VCaP (cell line): ENCODE measurements around the gene HSF2BP.

Experiments used
- H3K27ac ChIP-seq: fragments of 450-650 bp; 2 replicates; pipeline ENCODE4 v1.5.1; 2017
- TF ChIP-seq, protein P1 (sequence below): fragments of 450-650 bp; conservative IDR thresholded peaks from 2 replicates; pipeline ENCODE4 v1.5.1; 2017; ENCODE audit warnings: mild to moderate bottlenecking, moderate library complexity

HSF2BP gene

DNA sequence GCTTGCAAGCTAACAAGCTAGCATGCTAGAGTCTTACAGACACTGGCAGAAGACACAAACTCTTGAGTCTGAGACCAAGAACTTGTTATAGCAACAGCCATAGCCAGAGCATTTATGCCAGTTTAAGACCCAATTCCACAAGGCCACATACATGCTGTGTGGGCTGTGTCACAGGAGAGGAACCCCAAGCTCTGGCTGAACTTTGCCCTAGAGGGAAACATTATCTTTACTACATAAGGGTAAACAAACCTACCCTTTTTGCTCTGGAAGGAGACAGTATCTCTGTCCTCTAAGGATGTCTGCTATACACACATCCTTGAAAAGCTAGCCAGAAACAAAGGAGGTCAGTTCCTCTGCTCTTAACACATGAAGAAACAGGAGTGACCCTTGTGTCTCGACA lies 70.3 kb downstream of the HSF2BP start:
- TF ChIP-seq, protein P1, sequence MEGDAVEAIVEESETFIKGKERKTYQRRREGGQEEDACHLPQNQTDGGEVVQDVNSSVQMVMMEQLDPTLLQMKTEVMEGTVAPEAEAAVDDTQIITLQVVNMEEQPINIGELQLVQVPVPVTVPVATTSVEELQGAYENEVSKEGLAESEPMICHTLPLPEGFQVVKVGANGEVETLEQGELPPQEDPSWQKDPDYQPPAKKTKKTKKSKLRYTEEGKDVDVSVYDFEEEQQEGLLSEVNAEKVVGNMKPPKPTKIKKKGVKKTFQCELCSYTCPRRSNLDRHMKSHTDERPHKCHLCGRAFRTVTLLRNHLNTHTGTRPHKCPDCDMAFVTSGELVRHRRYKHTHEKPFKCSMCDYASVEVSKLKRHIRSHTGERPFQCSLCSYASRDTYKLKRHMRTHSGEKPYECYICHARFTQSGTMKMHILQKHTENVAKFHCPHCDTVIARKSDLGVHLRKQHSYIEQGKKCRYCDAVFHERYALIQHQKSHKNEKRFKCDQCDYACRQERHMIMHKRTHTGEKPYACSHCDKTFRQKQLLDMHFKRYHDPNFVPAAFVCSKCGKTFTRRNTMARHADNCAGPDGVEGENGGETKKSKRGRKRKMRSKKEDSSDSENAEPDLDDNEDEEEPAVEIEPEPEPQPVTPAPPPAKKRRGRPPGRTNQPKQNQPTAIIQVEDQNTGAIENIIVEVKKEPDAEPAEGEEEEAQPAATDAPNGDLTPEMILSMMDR = no peak
- no peak overlapping the region for H3K27ac ChIP-seq

DNA sequence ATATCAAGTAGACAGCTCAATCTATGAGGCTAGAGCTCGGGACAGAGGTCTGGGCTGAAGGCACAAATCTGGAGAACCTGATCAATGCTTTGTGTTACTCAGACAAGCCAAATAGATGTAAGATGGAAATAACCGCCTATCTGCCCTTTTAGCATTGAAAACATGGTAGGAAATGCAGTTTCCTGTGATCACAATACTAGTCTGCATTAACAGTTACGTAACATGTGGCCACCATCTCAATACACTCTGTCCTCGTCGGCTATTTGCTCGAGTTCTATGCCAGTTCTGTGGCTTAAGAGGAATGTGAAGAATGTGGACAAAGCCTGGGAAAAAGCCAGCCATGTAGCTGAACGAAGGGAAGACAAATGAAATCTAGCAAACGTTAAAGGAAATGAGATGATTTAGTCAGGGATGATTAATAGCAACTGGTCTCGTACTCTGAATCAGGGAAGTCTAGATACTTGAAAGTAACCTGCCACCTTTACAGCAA lies 73.3 kb downstream of the HSF2BP start:
- H3K27ac ChIP-seq = no peak overlapping the region
- TF ChIP-seq, protein P1 = no peak

DNA sequence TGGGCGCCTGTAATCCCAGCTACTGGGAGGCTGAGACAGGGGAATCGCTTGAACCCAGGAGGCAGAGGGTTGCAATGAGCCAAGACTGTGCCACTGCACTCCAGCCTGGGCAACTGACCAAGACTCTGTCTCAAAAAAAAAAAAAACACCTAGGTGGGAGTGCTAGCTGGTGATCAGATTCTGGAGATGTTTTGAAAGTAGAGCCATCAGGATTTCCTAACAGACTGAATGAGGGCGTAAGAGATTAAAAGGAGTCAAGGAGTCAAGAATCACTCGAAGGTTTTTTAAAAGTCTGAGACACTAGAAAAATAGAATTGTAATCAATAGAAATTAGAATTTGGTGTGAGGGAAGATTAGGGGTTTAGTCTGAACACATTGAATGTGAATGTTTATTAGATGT lies 73.8 kb downstream of the HSF2BP start:
- H3K27ac ChIP-seq = no peak overlapping the region

DNA sequence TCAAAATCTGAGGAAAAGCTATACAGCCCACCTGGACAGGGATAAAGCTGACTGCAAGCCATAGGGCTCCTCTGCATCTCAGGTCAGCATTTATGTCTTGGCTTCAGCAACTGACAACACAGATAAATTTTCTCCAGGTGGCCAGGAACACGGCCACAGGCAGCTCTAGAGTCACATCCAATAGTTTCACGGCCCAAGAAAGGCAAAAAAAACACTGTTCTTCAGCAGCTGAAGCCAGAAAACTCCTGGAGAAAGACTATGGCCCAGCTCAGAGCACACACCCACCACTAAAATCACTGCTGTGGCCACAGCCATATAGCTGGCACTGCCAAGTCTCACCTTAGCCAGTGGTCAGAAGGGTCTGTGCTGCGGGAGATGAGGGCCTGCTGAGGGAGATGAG lies 77.8 kb downstream of the HSF2BP start:
- TF ChIP-seq, protein P1 = no peak
- no peak overlapping the region for H3K27ac ChIP-seq

More for the DNA sequence above, 73.8 kb downstream of the HSF2BP start:
- TF ChIP-seq, protein P1 = no peak

DNA sequence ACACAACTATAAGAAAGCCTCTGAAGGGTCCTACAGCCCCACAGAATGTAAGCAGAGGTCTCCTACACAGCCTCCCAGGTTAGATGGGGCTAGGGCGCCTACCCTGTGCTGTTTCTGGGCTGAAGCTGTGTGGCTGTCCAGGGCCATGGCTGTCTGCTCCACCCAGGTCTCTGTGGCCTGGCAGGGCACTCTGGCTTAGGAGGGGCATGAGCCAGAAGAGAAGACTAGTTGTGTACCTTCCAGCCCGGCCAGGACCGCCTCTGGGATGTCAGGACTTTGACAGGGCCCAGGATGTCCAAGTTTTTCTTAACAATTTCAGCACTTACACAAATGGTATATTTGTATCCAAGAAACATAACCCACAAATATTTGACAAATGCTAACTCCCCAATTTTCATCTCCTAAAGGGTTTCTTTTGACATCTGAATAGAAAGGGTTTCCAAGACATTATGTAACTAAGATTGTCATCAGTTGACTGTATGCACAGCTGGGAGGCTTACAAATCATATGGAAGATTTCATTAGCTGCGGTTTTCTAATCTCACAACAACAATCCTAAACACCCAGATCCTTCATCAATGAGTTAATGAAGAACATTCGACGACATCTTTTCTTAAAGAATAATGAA lies 80.5 kb downstream of the HSF2BP start:
- TF ChIP-seq, protein P1 = no peak
- H3K27ac ChIP-seq = no peak overlapping the region

DNA sequence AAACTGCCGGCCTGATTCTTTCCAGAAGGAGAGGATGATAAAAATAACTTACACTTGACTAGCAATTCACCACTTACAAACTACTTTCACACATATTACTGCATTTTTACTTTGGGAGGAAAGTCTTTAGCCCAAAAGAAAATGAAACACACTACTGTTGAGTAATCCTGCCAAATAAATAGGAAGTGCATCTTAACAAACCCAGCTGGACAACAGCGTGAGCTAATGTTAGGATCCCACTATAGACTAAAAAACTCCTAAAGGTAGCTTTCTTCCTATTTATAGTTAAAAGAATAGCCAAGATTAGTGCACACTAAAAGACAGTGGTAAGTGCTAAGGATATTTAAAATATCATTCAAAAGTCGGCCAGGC lies 83.8 kb downstream of the HSF2BP start:
- no peak overlapping the region for H3K27ac ChIP-seq
- TF ChIP-seq, protein P1 = no peak

DNA sequence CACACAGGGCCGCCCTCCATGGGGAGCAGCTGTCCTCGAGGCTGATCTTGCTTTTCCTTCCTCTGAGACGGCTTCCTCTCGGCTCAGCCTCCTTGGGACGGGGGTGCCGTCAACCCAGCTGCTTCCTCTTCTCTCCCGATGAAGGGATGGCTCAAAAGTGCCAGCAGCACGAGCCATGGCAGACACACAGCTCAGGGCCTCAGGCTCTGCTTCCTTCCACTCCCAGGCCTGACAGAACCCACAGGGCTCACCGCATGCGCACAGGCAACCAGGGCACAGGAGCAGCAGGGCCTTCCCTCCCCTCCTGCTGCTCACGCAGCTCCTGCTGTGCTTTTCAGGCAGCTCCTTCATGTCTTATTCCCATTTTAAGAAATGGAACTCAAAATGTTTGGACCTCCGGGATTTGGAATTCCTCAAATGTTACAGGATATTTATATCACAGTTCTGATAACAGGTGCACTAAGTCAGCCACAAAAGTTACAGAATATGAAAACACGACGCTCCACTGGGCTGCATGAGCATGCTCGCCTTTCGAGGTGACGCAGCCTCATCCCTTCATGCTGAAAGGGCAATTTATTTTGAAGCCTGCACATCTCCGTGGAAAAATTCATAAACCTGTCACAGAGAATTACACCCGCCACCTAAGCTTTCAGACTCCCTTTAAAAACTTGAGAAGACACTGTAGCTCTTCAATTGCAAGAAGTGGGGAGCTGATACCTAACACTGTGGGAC lies 84.4 kb downstream of the HSF2BP start:
- H3K27ac ChIP-seq = no peak overlapping the region
- TF ChIP-seq, protein P1 = no peak
